ENCODE measurements around the gene OR10P1.
"Not testable (repeated sequence)": the region's sequence is repeated elsewhere in the genome, so short reads cannot be mapped to it uniquely, and the experiment has no call there.

OR10P1 gene

DNA sequence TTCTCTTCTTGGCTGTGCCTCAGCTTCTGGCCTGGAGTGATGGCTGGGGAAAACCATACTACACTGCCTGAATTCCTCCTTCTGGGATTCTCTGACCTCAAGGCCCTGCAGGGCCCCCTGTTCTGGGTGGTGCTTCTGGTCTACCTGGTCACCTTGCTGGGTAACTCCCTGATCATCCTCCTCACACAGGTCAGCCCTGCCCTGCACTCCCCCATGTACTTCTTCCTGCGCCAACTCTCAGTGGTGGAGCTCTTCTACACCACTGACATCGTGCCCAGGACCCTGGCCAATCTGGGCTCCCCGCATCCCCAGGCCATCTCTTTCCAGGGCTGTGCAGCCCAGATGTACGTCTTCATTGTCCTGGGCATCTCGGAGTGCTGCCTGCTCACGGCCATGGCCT is at the start of gene OR10P1:
Gene OR10P1 (plus strand): TSS at position 40 of the 400 bp plus-strand sequence. CDS start 0 bp downstream, at position 40.
- DNase-seq (ENCODE audit: low spot score), result no peak

- DNase-seq (ENCODE audit: low spot score), result not testable (repeated sequence)
Measured at GRCh38 chr12:55590152-55590551, 46.5 kb upstream of the OR10P1 start.

DNA sequence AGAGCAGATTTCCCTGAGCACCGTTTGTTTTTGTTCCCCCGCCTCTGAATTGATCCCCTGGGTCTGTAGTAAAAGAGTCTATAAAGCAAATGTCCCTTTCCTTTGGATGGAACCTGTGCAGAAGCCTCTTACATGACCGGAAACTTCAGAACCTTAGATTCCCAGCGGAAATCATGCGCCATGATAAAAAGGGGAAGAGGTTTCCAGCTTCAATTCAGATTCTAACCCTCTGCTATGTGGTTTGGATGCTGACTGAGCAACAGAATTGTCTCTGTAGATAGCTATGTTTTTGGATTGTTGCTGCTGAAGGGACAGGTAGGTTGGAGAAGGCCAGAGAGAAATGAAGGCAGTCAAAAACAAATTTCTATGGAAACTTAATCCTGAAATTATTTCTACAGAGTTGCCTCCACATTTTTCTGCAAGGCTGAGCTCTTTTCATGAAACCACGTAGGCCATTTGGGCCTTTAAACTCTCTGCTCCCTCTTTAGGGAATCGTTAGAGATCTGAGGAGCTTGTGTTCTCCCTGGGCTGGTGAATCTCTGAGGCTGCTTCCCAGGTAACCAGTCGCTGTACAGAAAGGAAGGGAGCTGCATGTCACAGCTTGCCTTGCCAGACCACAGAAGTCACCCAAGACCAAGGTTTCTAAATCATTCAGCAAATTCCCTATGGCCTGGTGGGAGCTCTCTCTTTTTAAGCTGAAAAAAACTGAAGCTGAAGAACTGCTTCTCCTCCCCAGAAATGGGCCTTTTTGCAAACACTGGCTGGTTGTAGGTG is 28.7 kb upstream of the OR10P1 start:
- no peak for DNase-seq (ENCODE audit: low spot score)

- no peak for DNase-seq (ENCODE audit: low spot score)
Measured at GRCh38 chr12:55610598-55610997, 26.1 kb upstream of the OR10P1 start.

GRCh38 chr12:55612646-55613045 is 24.0 kb upstream of the OR10P1 start:
- DNase-seq (ENCODE audit: low spot score), result no peak

- DNase-seq (ENCODE audit: low spot score), result no peak
Measured at GRCh38 chr12:55614764-55615163, 21.9 kb upstream of the OR10P1 start.

- peak; percentile 76 for DNase-seq (ENCODE audit: low spot score)
Measured at GRCh38 chr12:55619354-55620138, 17.1 kb upstream of the OR10P1 start.

DNA sequence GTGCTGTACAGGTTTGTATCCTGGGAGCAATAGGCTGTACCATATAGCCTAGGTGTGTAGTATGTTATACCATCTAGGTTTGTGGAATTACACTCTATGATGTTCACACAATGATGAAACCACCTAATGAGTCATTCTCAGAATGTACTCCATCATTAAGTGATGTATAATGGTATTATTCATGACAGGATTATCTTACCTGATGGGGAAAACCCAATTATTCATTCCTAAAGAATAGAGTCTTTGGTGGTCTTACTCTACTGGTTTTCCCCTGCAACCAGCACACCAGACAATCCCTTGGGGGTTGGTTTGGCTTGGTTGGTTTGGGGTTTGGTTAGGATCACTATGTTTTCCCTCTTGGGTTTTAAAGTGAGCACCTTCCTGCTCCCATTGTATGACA is 12.6 kb upstream of the OR10P1 start:
- DNase-seq (ENCODE audit: low spot score), result no peak

DNA sequence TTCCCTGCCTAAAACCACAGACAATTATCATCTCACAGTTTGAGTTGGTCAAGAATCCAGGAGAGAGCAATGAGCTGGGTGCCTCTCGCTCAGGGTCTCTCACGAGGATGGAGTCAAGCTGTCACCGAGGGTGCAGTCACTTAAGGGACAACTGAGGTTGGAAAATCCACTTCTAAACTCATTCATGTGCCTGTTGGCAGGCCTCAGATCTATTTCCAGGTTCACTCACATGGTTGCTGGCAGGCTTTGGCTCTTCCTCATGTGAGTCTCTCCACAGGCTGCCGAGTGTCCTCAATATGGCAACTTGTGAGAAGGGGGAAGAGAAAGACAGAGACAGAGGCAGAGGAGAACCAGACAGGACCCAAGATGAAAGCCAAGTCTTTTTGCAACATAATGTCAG is 10.5 kb upstream of the OR10P1 start:
- no peak for DNase-seq (ENCODE audit: low spot score)

- DNase-seq (ENCODE audit: low spot score), result no peak
Measured at GRCh38 chr12:55629058-55629841, 7.4 kb upstream of the OR10P1 start.

DNA sequence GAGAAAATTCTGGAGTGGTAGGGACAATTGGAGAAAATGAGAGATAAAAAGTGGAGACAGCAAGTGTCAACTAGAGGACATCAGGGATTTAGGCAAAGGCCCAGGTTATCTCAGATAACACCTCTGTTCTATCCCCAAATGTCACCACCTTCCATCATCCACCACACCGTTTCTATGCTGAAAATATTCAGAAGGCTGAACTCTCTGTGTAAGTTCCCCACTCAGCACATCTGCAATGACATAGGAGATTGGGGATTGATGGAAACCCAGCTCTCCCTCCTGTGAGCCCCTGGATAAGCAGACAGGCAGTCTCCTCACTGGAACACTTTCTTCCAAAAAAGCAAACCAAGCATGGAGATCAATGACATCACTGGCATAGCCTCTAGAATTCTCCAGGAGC is 5.6 kb upstream of the OR10P1 start:
- DNase-seq (ENCODE audit: low spot score), result no peak

- no peak for DNase-seq (ENCODE audit: low spot score)
Measured at GRCh38 chr12:55631733-55632132, 5.0 kb upstream of the OR10P1 start.

DNA sequence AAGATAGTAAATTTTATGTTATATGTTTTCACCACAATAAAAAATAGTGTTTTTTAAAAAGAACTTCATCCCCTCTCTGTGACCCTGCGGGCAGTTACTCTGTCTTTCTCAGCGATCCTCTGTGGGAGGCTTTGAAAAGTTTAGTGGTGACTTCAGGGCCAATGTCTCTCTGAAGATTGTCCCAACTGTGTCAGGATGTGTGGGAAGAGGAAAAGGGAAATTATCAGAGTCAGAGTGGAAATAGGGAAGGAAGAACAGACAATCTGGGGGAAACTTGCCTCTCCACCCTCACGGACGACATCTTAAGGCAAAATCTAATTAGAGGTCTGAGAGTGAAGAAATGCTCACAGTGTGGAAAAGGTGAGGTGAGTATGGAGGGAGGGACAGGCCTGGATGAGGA is 3.5 kb upstream of the OR10P1 start:
- DNase-seq (ENCODE audit: low spot score), result no peak

DNA sequence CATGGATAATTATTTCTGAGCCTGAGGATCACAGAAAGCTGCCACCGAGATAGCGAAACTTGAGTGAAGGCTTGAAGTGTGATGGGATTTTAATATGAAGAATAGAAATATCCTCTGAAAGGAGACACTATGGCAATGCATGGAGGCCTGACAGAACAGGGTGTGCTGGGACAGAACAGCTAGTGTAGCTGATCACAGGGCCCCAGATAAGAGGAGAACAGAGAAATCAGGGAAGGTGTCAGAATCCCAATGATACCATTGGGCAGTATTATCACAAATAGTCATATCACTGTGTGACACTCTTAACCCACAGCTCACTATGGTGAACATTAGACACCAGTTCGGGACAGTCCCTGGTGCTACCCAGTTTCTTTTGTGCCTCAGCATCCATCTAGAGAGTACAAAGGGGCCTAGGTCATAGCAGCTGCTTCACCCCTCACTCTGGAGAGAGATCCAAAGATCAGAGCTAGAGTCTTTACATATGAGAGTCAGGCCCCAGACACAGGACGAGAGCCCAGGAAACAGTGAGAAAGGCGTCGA is 506 bp upstream of the OR10P1 start:
- DNase-seq (ENCODE audit: low spot score), result no peak

DNA sequence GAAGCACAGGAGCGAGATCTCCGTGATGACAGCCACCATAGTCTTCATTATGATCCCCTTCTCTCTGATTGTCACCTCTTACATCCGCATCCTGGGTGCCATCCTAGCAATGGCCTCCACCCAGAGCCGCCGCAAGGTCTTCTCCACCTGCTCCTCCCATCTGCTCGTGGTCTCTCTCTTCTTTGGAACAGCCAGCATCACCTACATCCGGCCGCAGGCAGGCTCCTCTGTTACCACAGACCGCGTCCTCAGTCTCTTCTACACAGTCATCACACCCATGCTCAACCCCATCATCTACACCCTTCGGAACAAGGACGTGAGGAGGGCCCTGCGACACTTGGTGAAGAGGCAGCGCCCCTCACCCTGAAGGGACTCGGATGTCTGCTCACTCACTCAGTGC is 775 bp downstream of the OR10P1 start:
- DNase-seq (ENCODE audit: low spot score), result no peak

DNA sequence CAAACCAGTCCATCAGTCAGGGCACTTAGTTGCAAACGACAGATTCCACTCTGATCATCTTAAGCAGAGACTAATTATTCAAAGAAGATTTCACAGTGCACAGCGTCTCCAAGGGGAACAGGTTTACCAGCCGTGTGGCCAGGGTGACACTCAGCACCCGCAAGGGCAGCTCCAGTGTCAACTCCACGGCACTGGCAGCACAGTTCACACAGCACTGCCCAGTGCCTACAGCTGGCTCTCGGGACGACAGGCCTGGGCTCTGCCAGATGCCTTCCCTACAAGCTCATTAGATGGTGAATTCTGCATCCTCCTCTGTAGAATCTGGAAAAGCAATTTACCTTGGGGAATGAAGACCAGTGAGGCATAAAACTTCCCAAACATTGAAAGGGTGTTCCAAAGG is 4.9 kb downstream of the OR10P1 start:
- DNase-seq (ENCODE audit: low spot score), result no peak

DNA sequence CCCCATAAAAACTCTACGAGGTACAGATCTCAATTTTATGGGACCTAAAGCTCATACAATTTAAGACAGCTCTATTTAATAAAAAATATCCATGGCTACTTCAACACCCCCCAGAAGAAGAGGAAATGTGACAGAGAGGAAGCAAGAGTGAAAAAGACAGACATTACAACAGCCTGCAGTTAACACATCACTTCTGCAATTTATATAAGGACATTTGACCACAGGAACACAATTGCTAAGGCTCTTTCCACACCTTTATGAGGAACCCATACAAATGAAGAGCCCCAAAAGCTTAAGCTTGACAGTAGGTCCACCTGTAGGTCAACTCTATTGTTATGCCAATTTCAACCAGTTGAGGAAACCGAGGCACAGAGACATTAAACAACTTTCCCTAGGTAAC is 5.6 kb downstream of the OR10P1 start:
- no peak for DNase-seq (ENCODE audit: low spot score)

DNA sequence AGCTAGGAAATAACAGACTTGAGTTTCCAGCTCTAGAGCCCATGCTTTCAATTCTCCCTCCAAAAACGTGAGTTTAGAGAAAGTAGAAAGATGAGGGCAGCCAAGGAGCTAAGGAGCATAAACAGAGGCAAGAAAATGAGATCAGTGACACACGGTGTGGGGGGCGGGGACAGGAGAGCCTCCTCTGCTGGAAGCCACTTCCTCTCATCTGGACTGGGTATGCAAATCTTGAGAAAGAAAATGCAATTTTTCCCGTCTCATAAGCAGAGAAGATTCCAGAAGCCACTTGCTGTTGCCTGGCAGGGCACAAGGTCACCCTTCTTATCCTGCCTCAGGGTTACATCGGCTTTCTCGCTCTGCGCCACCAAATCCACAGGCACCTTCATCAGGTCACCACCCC is 6.0 kb downstream of the OR10P1 start:
- DNase-seq (ENCODE audit: low spot score), result no peak

DNA sequence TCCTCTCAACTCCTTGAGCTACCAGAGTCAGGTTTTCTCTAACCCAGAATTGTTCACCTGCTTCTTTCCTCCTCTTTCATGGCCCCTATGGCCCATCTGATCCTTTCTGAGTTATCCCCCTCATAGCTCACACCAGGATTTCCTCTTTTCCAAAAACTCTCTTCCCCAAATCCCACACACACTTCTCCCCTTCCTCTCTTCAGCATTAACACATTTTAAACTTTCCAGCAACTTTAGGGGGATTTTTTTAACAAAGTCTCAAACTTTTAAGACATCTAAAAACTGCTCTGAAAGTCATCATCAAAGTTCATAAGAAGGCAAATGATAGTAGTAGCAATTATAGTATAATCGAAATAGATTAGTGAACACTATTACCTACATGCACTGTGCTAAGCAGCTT is 7.9 kb downstream of the OR10P1 start:
- no peak for DNase-seq (ENCODE audit: low spot score)

GRCh38 chr12:55647027-55647426 is 10.3 kb downstream of the OR10P1 start:
- no peak for DNase-seq (ENCODE audit: low spot score)

DNA sequence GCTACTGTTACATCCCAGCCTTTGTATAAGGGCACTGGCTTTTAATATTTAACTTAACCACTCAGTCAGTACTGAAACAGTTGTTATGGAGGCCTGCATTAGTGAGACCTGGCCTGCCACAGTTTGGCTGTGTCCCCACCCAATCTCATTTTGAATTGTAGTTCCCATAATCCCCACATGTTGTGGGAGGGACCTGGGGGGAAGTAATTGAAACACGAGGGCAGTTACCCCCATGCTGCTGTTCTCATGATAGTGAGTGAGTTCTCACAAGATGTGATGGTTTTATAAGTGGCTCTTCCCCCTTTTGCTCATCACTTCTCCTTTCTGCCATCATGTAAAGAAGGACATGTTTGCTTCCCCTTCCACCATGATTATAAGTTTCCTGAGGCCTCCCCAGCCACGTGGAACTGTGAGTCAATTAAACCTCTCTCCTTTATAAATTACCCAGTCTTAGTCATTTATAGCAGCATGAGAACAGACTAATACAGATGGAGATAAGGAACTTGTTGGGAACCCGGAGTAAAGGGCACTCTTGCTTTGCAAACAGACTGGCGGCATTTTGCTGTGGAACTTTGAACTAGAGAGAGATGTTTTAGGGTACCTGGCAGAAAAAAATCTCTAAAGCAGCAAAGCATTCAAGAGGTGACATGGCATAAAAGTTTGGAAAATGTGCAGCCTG is 14.1 kb downstream of the OR10P1 start:
- DNase-seq (ENCODE audit: low spot score), result not testable (repeated sequence)

DNA sequence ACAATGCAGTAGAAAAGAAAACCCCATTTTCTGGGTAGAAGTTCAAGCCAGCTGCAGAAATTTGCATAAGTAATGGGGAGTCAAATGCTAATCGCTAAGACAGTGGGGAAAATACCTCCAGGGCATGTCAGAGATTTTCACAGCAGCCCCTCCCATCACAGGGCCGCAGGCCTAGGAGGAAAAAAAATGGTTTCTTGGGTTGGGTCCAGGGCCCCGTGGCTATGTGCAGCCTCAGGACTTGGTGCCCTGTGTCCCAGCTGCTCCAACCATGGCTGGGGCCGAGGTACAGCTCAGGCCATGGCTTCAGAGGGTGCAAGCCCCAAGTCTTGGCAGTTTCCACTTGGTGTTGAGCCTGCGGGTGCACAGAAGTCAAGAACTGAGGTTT is 14.6 kb downstream of the OR10P1 start:
- no peak for DNase-seq (ENCODE audit: low spot score)
